HG03103 (cell line): ENCODE results near the gene RNF11.

Experiments
- ATAC-seq: cut with Tn5 transposase; IDR thresholded peaks from one replicate; pipeline ENCODE4 v1.9.1; 2021; ENCODE audit warnings: low read depth; ENCODE audit not compliant: unreplicated experiment

Gene RNF11

DNA sequence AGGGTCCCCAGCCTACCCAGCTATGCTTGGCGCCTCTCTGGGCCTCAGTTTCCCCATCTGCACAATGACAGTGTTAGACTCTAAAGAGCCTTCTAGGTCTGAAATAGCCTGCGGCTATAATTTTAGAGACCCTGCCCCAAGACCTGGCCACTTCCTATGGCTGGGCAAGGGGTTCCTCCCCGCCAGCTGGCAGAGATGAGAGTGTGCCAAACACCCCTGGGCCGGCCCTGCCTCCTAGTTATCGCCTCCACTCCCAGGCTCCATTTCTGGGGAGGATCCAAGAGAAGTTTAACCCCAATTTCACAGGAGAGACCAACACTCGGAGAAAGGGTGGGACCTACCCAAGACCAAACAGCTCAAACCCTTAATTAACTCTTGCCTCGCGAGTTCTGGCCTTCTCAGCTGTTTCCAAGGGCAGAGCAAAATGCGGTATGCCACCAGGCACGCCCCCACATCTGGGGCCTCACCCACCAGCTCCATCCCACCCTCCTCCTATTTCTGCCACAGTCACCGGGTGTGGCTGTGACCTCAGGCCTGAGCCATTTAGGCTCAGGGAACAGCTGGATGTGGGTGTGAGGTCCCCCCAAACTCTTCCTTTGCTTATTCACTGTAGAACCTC, 58.6 kb downstream of the RNF11 start:
- no peak for ATAC-seq

DNA sequence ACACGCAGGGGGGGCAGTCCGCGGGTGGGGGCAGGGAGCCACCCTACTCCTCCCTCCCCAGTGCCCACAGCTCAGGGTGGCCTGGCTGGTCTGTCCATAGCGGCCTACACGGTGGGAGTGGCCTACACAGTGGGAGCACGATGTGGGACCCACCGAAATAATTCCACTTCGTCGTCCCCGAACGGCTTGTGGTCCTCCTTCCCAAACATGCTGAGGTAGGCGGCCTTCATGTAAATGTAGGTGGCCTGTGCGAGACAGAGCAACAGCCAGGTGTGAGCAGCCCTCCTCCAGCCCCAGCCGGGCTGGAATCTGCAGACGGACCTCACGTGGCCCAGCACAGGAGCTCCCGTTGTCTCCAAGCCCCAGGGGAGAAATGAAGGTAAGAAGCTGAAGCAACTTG, 59.9 kb downstream of the RNF11 start:
- ATAC-seq: no peak

DNA sequence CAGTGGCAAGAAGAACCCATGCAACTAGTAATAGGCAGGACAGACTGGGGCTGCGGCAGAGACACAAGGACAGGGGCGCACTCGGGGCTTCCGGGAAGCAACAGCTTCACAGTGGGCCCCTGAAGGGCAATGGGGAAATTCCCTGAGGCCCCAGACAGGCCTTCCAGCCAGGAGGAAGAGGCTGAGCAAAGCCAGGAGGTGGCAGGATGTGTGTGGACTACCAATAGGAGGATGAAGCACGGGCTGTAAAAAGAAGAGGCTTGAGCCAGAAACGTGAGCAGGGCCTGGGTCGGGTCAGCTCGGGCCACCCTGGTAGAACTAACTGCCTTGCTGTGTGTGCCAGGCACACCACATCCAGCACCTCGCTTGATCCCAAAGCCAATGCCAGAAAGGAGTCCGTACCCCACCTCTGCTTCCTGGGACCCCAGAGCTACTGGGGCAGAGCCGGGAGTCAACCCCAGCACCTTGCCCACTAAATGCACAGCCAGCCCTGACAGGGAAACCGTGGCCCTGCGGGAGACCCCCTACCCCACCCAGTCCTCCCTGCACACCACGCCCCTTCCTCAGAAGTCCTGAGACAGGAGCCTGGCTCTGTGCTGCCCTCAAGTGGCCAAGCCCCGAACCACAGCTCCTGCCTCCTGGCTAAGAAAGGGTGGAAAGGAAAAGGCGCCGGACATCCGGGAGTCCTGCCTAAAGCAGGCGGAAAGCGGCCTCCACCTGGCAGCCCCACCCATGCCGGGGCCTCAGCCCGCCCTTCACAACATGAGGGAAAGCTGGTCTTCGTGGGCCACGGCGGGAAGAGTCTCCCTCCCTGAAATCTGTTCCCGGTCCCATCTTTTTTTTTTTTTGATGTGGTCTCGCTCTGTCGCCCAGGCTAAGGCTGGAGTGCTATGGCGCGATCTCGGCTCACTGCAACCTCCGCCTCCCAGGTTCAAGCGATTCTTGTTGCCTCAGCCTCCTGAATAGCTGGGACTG, 60.6 kb downstream of the RNF11 start:
- ATAC-seq: no peak

- no peak for ATAC-seq
Measured at GRCh38 chr1:51297401-51298321, 61.6 kb downstream of the RNF11 start.

DNA sequence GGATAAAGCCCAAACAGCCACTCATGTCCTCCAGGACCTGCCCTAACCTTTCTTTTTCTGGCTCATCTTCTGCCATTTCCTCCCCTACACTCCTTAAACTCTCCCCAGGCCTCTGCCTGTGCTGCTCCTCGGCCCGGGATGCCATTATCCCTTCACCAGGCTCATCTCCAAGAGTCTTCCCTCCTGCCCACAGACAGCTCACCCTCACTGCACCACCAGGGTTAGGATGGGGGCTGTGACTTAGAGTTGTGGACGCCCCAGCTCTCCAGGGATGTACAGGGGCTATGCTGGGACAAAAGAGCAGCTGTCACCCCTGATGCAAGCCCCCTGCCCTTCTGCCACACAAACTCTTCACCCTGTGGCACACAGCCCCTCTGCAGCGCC, 62.2 kb downstream of the RNF11 start:
- no peak for ATAC-seq

GRCh38 chr1:51299185-51299885, 63.3 kb downstream of the RNF11 start:
- ATAC-seq: no peak

DNA sequence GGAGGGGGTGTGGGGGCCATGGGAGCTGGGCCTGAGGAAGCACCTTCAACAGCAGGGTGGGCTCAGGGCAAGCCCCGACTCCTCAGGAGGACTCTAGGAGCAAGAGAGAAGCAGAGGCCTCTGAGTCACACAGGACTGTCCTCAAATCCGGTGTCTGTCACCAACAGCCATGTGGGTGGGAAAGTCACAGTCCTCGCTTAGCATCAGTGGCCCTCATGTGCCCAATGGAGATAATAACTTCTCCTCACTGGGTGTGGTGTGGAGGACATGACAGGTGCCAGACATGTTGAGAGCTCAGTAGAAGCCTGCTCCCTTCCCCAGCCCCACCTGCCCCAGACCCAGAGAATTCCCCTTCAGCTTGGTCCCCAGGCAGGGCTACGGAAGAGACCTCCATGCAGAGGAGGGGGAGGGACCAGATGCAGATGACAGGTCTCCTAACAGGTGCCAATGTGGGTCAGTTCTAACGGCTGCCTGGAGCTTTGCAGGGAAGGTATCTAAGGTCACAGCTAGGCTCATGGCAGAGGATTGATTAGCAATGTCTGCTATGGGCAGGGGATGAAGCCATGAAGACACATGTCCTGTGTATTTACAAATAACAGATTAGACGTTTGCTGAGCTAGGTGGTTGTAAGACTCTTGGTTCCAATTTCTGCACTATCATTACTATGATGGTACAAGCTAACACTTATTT, 64.1 kb downstream of the RNF11 start:
- ATAC-seq: no peak

DNA sequence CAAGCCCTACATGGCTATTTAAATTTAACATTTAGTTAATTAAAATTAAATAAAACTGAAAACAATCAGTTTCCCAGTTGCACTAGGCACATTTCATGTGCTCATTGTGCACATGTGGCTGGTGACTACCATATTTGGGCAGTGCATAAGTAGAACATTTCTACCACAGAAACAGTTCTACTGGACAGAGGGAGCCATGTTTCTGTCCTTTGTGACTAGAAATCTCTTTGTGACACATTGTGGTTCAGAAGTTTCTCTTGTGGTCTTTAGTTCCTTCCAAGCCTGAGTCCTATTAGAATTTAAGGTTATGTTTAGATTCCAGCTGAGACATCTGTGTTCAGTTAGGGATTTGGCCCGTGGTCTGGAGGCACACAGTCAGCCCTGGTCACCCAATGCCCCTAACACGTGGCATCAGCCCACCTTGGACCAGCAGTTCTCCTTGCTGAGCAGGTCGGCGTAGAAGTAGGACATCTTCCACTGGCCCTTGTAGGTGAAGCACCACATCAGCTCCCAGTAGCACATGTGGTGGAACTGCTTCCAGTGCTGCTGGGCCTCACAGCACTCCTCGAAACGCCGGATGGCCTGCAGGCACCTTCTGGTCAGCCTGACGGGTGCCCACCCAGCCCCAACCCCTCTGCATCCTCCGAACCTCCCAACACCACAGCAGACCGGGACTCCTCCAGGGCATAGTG, 65.2 kb downstream of the RNF11 start:
- ATAC-seq: no peak

DNA sequence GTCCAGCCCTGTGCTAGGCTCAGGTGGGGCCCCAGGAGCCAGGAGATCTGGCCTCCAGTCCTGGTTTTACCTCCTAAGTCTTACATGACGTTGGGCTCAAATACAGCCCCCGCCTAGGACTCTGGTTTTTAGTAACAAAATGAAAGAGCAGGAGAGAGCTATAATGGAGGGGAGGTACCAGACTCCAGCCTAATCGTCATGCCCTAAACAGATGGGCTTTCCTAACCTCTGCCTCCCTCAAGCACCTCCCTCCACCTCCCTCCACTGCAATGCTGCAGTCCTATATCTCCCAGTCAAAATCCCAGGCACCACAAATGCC, 65.7 kb downstream of the RNF11 start:
- no peak for ATAC-seq

DNA sequence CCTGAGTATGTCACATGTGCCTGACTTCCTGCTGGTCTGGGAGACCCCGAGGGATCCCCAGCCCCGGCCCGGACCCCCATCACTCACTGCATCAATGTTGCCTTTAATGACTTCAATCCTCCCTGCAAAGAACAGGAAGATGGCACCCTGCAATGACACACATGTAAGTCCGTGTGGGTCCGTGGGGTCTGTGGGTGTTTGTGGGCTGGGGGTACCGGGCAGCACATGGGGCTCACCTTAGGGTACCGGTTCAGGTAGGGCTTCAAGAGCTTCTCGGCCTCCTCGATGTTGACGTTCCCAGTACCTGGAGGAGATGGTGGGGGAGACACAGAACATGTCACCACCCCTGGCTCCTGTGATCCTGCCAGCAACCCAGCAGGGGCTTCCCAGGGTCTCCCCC, 66.2 kb downstream of the RNF11 start:
- ATAC-seq: no peak

GRCh38 chr1:51302746-51303145, 66.7 kb downstream of the RNF11 start:
- ATAC-seq: no peak

- ATAC-seq: no peak
Measured at GRCh38 chr1:51303315-51303714, 67.2 kb downstream of the RNF11 start.

DNA sequence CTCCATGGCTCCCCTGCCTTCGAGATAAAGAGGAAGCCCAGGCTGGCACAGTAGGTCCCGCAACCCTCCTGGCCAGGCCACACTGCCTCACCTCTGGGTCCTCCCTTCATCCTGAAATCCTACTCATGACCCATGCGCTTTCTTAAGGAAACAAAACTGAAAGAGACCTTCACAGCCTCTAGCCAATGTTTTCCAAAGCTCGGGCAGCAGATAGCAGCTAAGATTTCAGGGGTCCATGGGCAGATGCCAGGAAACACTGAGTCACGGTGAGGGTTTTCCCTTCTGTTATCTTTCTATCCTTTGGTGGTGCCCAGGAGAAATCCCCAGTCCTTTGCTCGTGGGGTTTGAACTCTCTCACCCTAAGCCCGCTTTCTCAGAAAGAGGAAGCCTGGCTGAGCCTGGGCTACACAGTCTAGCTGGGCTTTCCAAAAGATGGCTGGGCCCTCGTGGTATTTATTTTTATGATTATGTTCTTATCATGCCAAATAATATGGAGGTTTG, 67.7 kb downstream of the RNF11 start:
- ATAC-seq: no peak

- no peak for ATAC-seq
Measured at GRCh38 chr1:51304360-51304759, 68.3 kb downstream of the RNF11 start.

DNA sequence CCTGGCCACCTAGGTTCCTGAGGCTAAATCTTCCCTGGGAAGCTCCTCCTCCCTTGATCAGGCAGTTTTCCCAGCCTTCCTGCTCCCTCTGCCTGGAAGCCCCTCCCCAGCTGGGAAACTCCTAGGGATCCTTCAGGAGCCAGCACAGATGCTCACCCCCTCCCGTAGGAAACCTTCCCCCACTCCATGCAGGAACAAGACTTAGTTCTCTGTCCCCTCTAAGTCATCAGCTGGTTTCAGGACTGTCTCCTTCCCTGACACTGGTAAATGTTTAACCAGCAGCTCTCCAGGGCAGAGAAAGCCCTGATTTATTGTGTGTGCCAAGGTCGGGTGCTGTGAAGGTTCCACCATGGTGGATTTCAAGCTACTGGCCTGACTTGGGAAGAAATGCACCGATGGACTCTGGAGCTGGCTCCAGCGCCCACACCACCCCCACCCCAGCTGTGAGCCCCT, 69.3 kb downstream of the RNF11 start:
- no peak for ATAC-seq

- no peak for ATAC-seq
Measured at GRCh38 chr1:51306950-51307349, 70.9 kb downstream of the RNF11 start.

DNA sequence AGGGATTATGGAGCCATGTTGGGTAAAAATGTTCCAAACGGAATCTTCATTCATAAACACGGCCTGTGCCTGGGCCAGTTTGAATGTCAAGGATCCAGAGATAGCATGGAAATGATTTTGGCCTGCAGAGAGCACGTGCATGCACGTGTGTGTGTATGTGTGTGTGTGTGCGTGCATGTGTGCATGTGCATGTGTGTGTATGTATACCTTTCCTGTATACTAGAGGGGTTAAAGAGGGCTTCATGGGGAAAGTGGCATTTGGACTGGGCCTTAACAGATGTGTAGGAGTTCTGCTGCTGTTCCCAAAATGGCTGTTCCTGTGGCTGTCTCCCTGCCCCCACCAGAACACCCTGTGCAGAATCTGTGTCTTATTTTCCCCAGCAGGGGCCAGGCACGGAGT, 72.6 kb downstream of the RNF11 start:
- ATAC-seq: no peak

- ATAC-seq: no peak
Measured at GRCh38 chr1:51309291-51309690, 73.2 kb downstream of the RNF11 start.
